ENCODE data around the gene MMADHC. TPM values are rescaled to one million over a fixed set of nuclear protein-coding genes. Genes with fewer than 3 reads are reported as not detected.
"Not testable (repeated sequence)": the region's sequence is repeated elsewhere in the genome, so short reads cannot be mapped to it uniquely, and the experiment has no call there.

MMADHC gene
- total RNA-seq, 1 donor from 2014 or later: 132 TPM

- H3K4me3 ChIP-seq (ENCODE audit: low read depth, low read length): no peak overlapping the region
- DNase-seq (ENCODE audit: low read depth): no peak
- no peak for TF ChIP-seq CTCF (conservative IDR thresholded peaks at IDR 0.05; ENCODE audit: low read depth, low read length)
Observed at GRCh38 chr2:149572102-149572953, 15.2 kb downstream of the MMADHC start.

- no peak for TF ChIP-seq CTCF (conservative IDR thresholded peaks at IDR 0.05; ENCODE audit: low read depth, low read length)
- H3K4me3 ChIP-seq (ENCODE audit: low read depth, low read length): no peak overlapping the region
- no peak for DNase-seq (ENCODE audit: low read depth)
Observed at GRCh38 chr2:149568138-149568537, 19.4 kb downstream of the MMADHC start.

GRCh38 chr2:149566652-149567051 lies 20.9 kb downstream of the MMADHC start:
- no peak overlapping the region for H3K4me3 ChIP-seq (ENCODE audit: low read depth, low read length)
- TF ChIP-seq CTCF (conservative IDR thresholded peaks at IDR 0.05; ENCODE audit: low read depth, low read length): no peak
- DNase-seq (ENCODE audit: low read depth): no peak

- H3K4me3 ChIP-seq (ENCODE audit: low read depth, low read length); DNase-seq (ENCODE audit: low read depth): not testable (repeated sequence)
Observed at GRCh38 chr2:149565625-149566024, 21.9 kb downstream of the MMADHC start.

- H3K4me3 ChIP-seq (ENCODE audit: low read depth, low read length): no peak overlapping the region
- DNase-seq (ENCODE audit: low read depth): no peak
- no peak for TF ChIP-seq CTCF (conservative IDR thresholded peaks at IDR 0.05; ENCODE audit: low read depth, low read length)
Observed at GRCh38 chr2:149564983-149565382, 22.6 kb downstream of the MMADHC start.

GRCh38 chr2:149564097-149564496 lies 23.5 kb downstream of the MMADHC start:
- TF ChIP-seq CTCF (conservative IDR thresholded peaks at IDR 0.05; ENCODE audit: low read depth, low read length): no peak
- DNase-seq (ENCODE audit: low read depth): no peak
- no peak overlapping the region for H3K4me3 ChIP-seq (ENCODE audit: low read depth, low read length)

GRCh38 chr2:149562324-149562723 lies 25.3 kb downstream of the MMADHC start:
- H3K4me3 ChIP-seq (ENCODE audit: low read depth, low read length): no peak overlapping the region
- no peak for TF ChIP-seq CTCF (conservative IDR thresholded peaks at IDR 0.05; ENCODE audit: low read depth, low read length)
- DNase-seq (ENCODE audit: low read depth): peak; percentile 60
